Measurements from ENCODE around the gene CLINT1.
"Not testable (repeated sequence)": the region's sequence is repeated elsewhere in the genome, so short reads cannot be mapped to it uniquely, and the experiment has no call there.

CLINT1 gene

DNA sequence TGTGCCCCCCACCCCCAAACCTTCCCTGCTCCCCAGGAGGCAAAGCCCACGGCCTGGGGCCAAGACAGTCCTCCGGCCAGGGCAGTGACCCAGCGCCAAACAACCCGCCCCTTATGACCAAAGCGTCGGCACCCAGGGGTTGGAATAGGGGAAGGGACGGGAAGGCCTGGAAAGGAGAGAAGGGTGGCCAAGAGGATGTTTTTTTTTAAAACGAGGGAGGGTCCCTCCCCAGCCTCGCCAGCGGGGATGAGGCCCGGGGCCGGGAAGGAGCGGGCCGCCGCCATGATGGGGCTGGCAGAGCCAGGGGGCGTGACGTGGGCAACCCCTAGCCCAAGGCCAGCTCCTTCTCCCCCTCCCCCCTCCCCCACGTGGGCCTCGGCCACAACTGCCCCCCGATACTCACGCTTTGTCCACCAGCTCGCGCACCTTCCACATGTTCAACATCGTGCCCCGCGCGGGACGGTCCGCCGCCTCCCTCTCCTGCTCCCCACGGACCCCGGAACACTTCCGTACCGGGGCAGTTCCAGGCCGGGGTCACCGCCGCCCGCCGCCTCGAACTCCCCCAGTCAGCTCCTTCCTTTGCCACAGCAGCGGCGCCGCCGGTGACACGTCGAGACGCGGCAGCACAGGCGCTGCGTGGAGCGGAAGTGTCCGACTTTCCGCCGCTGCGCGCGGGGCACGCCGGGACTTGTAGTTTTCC is at the start of gene CLINT1:
CLINT1 (minus strand) TSS at position 619 of the 700 bp plus-strand sequence; CDS start at position 444, 175 bp downstream.
- DNase-seq: peak; percentile 93

DNA sequence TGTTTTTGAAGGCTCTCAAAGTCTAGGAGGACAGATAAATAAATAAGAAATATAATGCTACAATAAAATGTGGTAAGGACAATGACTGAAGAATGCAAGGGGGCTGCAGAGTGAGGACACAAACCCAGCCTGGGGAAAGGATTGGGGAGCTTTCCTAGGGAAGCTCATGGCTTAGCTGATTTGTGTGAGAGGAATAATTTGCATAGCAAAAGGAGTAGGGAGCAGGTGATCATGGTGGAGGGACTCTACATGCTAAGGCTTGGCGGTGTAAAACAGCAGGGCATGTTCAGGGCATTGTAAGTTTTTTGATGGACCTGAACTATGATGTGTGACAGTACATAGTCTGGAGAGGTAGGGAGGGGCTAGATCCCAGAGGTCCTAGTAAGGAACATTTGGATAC is 49.5 kb upstream of the CLINT1 start:
- DNase-seq: no peak

DNA sequence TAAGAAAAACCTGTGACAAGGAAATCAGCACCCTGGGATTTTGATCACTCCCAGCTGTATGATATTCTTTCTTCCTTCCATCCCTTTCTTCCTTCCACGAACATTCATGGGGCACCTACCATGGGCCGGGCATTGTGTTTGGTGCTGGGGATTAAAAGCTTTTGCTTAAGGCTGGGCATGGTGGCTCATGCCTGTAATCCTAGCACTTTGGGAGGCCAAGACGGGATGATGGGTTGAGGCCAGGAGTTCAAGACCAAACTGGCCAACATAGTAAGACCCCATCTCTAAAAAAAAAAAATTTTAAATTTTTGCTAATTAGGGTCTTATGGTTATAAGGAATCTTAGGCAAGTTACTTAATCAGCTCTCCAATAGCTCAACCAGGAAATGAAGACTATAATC is 48.5 kb upstream of the CLINT1 start:
- no peak for DNase-seq

DNA sequence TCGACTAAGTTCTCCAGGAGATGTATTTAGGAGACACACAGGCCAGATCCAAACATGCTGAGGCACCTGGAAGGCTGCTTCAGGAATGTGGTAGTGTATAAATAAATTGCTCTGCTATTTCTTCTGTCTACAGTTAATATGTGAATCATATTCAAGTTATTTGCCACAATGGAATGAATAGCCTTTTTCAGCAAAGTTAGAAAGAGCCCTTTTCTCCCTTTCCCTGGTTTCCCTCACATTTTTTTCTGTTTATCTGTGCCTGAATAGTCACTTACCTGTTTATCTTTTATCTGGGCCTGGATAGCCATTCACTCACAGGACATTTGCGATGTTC is 44.1 kb upstream of the CLINT1 start:
- DNase-seq: no peak

DNA sequence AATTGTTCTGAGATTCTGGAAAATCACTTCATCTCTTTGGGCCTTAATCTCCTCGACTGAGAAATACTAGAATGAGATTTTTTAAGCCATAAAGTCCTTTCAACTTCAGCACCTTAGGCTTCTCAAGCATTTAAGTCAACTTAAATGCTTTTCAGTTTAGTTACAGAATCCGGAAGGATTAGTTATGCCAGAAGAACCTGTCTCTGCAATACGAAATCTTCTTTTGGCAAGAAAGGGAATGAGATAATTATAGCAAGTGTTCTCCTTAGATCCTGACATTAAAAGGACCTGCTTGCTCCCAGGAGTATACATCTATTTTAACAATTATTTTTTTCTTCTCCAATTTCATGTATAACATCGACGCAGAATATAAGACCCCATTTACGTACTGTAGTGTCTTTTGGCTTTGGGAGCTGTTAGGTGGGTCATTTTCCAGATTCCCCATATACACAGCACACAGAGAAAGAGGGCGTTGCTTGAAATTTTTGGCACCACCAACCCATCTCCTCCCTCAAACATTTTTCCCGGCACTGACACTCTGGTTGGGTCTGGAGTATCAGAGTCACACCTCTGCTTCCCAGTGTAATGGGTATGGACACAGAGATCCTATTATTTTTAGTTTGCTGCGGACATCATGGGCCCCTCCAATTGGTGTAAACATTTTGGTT is 43.6 kb upstream of the CLINT1 start:
- no peak for DNase-seq

DNA sequence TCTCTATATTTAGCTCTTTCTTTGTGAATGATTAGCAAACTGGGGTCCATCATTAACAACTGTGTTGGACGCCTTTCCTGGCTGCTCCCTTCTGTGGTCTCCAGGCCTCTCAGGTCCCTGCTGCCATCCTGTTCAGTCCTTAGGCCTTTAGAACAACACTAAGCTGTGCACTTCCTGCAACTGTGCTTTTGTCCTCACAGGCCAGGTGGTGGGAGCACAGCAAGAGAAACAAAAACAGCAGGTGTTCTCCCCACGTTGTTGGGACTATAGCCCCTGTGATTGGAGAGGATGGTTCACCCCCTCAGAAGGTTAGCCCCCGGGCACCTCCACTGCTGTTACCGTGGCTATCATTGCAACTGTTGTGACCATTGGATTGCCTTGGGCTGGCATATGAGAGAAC is 41.7 kb upstream of the CLINT1 start:
- DNase-seq: peak; percentile 30

DNA sequence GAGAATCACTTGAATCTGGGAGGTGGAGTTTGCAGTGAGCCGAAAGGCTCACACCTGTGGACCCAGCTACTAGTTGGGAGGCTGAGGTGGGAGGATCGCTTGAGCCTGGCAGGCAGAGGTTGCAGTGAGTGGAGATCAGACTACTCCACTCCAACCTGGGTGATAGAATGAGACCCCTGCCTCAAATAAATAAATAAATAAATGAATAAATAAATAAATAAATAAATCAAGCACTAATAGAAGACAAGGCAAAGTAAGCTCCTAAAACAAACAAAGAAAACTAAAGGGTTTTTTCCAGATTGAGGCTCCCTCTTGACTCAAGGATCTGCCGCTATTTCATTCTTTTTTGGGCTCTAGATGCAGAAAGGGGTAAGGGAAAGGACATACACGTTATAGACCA is 34.7 kb upstream of the CLINT1 start:
- DNase-seq: no peak

DNA sequence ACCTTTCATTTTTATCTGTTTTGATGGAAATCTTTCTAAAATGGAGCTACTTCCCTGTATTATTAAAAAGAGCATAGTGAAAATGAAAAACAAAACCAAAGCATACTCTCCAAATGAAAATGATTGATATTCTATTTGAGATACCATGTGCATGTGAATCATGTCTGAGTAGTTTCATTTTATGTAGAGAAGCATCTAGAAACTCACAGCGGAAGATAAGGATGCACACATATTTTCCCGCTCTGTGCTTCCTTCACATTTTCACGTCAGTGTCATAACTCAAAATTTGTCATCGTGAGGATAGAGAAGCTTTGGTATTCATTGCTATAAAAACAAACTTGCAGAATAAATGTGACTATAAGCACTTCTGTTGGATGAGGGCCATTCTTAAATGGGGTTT is 34.0 kb upstream of the CLINT1 start:
- DNase-seq: no peak

DNA sequence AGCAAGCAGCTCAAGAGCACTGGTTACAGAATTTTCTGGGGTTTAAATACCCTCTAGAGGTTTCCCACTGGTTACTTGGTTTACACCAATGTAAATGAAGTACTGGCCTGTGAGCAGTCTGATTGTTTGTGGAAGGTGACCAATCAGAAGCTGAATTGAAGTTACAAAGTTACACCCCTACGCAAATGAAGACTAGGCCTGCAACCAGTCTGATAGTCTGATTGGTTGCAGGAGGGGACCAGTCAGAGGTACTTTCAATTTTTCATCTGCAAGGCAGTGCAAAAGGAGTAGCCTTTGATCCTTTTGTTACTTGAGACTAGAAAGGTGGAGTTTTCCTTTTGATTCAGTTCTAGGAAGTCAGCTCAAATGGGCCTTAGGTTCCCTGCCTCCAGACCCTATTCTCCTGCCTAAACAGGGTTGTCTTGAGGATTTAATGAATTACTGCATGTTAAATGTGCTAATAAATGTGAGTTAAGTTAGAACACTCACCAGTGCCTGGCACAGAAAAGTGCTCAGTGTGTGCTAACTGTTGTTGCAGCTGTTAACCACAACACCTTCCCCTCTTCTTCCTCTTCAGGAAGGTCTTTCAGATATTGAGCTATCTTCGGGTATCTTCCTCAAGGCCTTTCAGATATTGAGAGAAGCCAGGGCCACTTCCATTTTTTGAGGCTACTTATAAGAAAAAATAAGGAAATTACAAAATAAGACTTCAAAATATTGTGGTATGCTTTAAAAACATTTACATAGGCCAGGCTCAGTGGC is 32.1 kb upstream of the CLINT1 start:
- no peak for DNase-seq

DNA sequence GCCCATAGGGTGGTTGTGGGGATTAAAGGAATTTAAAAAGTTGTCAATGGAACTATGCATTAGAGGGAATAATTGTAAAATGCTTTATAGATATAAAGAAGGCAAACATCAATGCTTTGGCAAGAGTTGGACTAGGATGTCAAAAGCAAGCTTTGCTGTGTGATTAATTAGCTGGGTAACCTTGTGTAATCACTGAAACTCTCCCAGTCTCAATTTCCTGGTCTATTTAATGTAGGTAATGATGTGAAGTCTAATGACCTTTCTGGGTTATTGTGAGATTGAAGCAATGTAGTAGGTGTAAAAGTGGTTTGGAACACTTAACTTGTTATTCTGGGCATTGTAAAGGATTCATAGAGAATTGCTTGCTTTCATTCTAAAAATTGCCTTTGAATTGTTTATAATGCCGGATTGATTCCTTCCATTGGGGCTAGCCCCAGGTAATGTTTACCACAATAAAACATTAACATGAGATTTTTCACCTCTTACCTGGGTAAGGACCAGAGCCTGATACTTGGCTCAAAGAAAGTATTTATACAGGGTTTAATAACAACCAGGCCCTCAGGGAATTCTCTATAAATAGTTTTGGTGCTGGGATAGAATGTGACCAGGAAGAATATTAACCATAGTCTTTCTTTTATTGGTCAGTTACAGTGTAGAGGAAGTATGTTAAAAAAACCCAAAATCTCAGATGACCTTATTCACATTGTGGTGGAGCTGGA is 30.0 kb upstream of the CLINT1 start:
- no peak for DNase-seq

DNA sequence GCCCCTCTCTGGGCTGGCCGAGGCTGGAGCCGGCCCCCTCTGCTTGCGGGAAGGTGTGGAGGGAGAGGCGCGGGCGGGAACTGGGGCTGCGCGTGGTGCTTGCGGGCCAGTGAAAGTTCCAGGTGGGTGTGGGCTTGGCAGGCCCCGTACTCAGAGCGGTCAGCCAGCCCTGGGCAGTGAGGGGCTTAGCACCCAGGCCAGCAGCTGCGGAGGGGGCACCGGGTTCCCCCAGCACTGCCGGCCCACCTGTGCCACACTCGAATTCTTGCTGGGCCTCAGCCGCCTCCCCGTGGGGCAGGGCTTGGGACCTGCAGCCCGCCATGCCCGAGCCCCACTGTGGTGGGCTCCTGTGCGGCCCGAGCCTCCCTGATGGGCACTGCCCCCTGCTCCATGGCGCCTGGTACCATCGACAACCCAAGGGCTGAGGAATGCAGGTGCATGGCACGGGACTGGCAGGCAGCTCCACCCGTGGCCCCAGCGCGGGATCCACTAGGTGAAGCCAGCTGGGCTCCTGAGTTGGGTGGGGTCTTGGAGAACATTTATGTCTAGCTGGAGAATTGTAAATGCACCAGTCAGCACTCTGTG is 27.9 kb upstream of the CLINT1 start:
- no peak for DNase-seq

DNA sequence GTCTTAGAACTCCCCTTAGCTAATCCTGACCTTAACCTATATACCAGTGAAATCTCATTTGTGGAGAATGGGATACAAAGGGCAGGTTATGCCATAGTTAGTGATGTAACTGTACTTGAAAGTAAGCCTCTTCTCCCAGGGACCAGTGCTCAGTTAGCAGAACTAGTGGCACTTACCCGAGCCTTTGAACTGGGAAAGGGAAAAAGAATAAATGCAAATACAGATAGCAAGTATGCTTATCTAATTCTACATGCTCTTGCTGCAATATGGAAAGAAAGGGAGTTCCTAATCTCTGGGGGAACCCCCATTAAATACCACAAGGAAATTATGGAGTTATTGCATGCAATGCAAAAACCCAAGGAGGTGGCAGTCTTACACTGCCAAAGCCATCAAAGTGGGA is 26.1 kb upstream of the CLINT1 start:
- DNase-seq: not testable (repeated sequence)

DNA sequence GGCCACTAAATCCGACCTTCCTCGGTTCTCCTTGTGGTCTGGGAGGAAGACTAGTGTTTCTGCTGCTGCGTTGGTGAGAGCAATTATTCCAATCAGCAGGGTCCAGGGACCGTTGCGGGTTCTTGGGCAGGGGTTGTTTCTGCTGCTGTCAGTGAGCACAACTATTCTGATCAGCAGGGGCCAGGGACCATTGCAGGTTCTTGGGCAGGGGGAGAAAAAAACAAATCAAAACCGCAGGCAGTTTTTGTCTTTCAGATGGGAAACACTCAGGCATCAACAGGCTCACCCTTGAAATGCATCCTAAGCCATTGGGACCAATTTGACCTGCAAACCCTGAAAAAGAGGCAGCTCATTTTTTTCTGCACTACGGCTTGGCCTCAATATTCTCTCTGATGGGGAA is 22.6 kb upstream of the CLINT1 start:
- not testable (repeated sequence) for DNase-seq

DNA sequence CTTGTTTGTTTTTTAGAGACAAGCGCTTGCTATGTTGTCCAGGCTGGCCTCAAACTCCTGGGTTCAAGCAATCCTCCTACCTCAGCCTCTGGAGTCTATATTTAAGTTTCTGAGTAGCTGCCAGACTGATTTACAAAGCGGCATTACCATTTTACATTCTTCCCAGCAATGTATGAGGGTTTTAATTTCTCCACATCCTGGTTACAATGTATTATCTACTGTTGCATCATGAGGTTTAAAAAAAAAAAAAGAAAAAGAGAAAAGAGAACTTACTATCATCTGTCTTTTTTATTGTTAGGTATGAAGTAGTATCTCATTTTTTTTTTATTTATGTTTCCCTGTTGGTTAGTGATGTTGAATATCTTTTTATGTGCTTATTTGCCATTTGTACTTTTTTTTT is 18.9 kb upstream of the CLINT1 start:
- no peak for DNase-seq

DNA sequence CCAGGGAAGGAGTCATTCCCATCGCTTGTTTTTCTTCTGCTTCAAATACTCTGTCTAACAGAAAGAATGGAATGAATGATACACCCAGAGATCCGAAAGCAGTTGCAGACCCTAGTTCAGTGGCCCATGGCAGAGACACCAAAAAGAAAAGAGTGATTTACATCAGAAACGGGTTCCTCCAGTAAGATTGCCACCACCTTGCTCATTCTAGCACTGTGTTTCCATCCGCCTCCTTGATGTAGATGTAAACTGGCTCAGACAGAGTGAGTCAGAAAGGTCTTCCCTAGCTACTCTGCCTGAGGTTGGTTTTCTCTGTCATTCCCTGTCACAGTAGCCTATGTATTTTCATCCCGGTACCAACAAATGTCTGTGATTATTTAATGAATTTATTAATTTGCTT is 15.9 kb upstream of the CLINT1 start:
- DNase-seq: no peak

DNA sequence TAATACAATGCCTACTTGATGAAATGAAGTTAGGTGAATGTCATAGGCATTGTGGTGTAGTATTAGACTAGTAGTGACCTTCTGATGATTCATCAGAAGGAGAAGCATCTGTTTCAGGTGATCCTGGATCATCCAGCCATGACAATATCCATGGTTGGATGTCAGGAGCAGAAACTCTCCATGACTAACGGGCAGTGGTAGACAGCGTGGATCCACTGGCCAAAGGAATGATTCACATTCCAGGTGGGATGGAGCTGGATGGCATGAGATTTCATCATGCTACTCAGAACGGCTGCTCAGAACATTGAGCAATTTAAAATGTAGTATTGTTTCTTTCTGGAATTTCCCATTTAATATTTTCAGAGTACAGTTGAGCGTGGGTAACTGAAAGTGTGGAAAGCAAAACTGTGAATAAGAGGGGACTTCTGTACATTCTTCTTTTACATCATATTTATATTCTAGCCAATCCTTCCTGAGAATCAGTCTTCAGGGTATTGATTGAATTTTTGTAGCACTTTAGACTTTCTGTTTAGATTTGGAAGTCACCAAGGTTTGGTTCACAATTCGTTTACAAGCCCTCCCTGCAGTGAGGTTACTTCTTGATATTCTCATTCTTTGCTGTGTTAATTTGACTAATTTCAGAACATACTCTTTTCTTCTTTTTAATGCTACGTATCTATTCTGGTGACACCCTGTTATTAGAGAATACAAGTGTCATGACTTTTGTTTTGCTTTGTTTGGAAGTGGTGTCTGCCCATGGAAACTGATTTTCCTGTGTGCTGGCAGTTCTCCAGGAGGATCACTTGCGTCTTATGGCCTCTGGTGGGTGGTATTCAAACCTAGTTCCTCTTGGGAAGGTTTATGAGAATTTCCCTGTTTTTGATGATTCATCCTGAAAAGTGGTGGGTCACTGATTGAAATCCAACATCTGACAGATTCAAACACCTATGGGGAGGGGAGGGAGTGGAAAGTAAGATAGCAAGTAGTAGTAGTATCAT is 12.2 kb upstream of the CLINT1 start:
- DNase-seq: no peak

DNA sequence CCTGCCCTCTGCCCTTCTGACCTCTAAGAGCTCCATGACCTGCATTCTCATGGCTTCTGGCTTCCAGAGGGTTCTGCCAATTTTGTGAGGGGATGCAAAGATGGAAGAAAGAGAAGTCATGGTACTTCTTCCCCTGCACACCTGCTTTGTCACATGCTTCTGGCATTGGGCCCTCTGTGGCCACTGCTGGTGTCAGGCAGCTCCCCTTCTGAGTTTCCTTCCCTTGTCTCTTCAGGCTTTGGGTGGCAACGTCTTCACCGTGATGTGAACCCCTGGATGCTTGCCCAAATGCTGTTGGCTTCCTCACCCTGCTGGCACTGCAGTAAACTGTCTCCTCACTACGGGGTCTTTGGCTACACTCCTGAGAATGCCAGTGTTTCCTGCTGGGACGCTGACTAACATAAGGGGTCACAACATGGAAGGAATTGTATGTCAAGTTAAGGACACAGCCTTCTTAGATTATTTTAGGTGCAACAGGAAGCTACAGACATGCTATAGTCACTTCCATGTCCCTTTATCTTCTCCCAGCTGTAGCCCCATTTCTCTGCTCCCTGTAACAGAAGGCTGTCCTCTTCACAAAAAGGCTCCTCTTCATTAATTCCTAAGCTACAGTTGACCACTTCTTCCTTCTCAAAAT is 8.9 kb upstream of the CLINT1 start:
- peak; percentile 91 for DNase-seq

DNA sequence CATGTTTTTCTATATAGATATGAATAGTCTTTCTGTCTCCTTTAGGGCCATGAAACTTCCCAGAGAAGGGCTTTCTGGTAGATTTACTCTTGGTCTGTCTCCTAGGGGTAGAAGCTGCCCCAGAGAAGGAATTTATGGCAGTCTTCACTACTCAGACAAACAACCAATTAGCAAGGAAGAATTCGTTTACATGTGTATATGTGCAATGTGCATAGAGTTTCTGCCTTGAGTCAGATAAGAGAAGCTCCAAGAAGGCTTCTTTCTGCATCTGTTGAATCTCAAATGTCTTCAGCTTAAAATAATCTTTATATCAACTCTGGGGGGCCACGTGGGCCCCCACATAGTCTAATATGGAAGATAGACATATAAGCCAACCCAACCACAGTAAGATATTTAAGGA is 7.6 kb upstream of the CLINT1 start:
- DNase-seq: no peak

DNA sequence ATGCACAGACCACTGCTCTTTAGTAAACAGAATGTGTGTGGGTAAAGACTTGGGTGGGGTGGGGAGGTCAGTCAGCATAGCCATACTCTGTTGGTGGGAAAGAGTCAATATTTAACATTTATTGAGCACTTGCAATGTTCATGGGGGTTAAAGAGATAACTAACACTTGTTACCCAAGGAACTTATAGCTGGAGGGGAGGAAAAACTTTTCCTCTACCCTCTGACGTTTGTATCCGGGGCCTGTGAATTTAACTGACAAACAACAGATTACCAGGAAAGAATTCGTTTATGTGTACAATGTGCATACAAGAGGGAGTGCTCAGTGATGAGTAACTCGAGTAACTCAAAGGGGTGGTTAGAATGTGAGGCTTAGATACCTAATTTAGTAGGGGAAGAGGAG is 6.8 kb upstream of the CLINT1 start:
- DNase-seq: no peak

DNA sequence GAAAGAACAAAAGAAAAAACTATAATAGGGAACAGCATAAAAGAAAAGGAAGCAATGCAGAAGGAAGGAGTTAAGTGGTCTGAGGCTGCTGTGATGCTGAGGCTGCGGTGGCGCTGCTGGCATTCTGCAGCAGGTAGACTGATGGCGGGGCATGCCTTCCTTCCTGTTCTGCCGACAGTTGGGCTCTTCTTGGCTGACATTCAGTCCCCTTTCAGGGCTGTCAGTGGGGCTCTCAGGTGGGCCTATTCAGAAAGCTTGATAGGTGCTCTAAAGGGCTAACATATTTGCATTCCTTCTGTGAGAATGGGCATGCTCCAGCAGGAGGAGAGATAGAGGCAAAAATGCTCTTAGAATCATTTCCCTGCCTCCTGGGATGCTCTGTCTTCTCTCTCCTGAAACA is 5.1 kb upstream of the CLINT1 start:
- DNase-seq: peak; percentile 41

DNA sequence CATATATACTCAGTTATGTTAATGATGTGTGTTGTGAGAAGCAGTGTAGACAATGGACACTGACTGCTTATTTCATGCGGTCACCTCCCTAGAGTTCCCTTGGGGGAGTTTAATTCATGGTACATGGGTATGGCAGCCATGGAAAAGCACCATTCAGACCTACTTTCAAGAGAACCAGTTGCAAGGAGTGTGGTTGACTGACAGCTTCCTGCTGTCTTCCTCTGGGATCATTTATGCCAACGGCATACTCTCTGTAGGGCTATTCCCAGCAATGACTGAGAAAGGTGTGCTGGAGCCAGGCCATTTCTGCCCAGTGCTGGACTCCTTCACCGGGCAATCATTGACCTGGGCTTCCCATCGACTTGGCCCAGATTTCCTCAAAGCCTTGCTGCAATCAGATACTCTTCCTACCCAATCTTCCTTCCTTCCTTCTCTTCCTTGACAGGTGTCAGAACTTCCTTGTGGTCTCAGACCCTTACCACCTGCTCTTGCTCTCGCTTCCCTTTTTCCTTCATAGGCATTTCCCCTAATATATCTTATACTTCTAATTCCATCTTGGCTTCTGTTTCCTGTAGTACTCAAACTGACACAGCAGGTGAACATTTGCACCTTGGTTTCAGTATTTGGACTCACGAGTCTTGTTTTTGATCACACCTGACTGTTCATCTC is 3.4 kb upstream of the CLINT1 start:
- DNase-seq: peak; percentile 65
